Occipital lobe (tissue), 2 donors: ENCODE data around the gene SPTLC3. TPM values are rescaled to one million over a fixed set of nuclear protein-coding genes. Genes with fewer than 3 reads are reported as not detected.

Experiments used
- DNase-seq: peaks from one replicate; lab custom pipeline; 2025; lab: John Stamatoyannopoulos, UW
- total RNA-seq: library from RNA; depleted of rRNA; stranded (reverse); fragments of >200 nt; gene quantifications from one replicate; pipeline ENCODE4 v1.2.3, GENCODE V29; 2014

The SPTLC3 gene
- total RNA-seq, 1 donor from 2014 or later = 1.1 TPM

DNA sequence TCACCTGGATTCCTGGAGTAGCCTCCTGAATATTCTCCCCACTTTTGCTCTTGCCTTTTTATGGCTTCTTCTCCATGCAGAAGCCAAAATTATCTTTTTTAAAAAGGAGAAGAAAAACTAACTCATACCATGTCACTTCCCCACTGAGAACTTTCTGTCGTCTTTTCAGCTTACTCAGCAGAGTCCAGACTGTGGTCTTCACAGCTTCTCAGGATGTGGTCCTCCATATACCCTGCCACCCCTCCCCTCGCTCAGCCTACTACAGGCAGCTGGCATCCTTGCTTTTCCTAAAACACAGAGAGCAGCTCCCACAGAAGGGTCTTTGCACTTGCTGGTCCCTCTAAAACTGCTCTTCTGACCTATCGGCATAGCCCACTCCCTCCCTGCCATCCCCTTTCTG is 122.9 kb downstream of the SPTLC3 start:
- DNase-seq = no peak

DNA sequence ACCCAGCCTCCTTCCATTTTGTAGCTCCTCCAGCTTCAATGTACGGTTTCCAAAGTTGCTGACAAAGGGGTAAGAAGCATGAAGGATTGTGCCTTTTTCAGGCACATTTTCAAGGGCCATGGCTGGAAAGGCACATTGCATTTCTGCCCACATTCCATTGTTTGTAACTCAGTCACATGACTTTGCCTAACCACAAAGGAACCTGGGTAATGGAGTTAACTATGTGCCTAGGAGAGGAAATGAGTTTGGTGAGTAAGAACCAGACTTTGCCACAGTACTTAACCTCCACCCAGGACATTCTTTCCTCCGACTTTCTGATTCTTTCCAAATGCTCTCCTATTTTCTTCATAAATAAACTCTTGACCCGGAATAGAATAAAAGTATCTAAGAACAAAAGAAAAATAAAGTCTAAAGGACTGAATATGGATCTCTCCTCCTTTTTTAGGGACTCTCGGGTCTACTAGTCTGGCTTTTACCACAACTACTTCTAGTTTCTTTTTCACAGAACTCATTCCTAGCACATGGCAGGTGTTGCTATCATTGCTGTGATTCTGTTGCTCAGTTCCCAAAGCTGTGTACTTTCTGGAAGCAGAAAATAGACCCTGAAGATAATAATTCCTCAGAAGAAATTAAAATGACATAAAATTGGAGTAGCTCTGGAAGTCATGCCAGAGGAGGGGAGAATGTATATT is 130.8 kb downstream of the SPTLC3 start:
- no peak for DNase-seq

DNA sequence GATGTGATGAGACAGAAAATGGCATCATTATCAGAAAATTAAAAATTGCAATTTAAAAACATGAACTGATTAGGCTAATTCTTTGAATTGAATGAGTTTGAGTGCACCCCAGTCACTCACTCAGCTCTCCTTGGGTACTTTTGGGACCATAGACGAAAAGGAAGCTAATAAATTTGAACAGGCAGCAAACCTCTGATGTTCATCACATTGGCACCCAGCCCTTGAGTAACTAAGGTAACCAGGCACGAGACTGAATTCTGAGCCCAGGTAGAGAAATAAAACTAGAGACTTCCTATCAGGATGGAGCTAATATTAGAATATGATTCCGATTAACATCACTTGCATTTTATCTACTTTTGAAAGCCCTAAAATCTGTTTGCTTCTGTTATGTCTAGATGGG is 131.4 kb downstream of the SPTLC3 start:
- DNase-seq = no peak

DNA sequence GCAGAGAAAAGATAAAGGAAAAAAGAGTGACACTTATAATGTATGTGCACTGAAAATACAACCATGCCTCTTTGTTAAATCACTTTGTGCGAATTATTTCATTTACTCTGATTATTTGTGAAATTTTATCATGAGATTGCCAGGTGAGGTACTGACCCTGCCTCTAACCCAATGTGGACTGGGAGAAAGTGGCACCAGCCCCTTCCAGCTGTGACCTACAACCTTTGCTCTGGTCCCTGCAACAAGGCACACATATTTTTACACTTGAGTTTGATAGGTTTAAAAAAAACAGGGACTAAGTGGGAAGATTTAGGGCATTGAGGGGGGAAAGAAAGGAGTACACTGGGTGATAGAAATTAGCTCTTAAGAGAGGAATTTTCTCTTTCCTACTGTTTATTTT is 132.0 kb downstream of the SPTLC3 start:
- no peak for DNase-seq

DNA sequence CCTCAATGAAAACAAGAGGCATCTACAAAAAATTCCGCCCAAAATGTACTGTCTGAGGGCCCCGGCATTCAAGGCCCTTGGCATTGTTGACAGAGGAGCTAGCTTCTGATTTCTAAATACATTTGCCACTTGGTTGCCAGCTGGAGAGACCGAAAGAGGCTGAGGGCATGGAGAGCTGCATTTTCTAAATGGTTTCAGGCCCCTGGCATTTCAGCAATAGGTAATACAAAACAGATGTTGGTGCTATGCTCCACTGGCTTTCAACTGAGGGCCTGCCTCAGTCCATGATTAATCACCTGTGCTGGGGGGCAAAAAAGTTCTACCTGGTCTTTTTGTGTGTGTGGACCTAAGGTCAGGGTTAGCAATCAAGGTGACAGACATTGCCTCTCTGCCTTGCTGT is 132.8 kb downstream of the SPTLC3 start:
- DNase-seq = no peak

DNA sequence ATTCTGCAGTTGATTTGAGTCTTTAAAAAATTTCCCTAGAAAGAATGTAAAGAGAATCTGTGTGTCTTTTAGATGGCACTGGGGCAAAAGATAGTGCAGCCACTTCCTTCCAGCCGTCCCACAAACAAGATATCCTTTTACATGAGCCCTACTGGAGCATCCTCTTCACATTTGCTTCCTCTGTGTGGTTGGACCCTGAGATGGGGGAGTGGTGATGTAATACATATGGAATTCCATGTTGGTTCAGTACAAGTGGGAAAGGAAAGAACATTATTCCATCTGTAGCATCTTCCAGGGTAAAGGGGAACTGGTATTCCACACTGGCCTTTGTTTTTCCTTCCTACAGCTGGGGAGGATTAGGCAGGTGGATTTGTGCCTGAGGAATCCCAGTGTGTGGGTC is 133.4 kb downstream of the SPTLC3 start:
- DNase-seq = no peak

DNA sequence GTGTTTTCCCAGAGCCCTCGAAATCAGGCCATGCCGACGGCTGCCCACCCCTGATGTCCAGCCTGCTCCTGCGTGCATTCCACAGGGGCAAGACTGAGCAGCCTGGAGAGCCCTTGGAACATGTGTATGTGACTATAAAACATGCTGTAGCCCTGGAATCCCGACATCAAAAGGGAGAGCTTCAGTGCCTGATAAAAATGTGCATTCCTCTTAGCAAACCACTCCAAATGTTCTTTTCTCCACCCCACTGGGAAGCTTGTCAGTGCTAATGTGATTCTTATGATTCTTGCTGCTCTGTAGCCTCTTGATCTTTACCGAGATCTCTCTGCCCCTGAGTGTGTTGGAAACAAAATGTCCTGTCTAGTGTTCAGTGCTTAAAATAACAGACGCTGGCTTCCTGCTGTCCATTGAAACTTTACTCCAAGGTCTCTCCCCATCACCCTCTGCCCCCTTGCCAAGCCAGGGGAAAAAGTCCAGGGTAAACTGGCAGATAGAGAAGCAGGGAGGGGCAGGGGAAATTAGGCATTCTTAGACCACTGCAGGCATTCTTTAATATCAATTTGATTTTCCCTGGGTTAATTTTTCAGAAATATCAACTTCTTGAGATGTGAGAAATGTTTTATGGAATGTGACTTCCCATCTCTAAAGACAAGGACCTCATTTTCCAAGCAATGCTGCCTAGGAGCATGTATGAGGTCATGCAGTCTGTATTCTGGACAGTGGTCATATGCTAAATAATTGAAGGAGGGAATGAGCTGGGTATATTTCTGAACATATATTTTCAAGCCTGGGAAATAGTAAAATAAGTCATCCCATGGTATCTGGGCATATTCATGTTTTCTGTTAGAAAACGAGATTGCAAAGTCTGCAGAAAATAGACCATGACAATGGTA is 138.5 kb downstream of the SPTLC3 start:
- no peak for DNase-seq

DNA sequence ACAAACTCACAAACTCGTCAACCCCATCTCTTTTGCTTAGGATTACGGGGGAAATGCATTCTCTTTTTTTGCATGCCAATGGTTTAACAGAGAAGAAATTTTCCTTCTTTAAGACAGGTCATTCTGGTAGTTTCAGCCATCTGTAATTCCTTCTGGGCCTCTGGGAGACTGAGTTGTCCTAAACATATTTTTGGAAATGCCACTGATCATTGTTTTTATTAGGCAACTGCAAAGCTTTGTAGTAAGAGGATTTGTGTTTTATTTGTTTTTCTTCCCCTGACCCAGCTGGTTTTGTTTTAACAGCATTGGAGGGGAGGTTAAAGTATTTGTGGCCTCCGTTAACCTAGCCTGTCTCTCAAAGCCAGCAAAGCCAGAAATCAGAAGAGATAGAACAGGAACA is 139.2 kb downstream of the SPTLC3 start:
- DNase-seq = no peak

DNA sequence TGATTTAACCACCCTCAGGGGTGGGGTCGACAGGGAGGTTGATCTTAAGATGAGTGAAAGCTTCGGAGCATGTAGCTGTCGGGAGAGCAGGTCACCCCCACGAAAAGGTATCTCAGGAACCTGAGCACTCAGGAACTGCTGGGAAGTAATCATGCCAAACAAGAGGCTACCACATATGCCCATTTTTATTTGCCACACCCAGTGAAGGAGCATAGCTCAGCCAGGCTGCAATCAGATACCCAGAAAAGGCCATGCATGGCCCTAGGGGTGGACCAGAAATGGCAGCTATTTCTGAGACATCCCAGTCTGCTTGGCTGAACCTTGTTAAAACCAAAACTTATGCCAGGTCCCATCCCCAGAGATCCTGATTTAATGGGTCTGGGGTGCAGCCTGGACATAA is 139.6 kb downstream of the SPTLC3 start:
- DNase-seq = no peak

DNA sequence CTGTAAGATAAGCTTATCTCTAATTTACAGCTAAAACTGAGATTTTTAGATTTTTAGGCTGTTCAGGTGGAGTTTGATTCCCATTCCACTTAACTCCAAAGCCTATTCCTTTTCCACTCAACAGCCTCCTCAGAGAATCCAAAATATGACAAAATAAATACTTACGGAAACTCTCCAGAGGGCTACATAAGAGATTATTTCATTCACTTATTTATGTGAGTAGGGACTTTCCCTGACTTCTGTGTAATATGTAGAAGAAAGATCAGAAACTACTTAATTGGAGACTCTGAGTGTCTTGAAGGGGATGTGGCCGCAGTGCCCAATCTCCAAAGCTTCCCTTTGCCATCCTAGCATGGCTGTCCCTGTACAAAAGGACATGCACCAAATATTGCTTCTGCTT is 140.2 kb downstream of the SPTLC3 start:
- DNase-seq = no peak

DNA sequence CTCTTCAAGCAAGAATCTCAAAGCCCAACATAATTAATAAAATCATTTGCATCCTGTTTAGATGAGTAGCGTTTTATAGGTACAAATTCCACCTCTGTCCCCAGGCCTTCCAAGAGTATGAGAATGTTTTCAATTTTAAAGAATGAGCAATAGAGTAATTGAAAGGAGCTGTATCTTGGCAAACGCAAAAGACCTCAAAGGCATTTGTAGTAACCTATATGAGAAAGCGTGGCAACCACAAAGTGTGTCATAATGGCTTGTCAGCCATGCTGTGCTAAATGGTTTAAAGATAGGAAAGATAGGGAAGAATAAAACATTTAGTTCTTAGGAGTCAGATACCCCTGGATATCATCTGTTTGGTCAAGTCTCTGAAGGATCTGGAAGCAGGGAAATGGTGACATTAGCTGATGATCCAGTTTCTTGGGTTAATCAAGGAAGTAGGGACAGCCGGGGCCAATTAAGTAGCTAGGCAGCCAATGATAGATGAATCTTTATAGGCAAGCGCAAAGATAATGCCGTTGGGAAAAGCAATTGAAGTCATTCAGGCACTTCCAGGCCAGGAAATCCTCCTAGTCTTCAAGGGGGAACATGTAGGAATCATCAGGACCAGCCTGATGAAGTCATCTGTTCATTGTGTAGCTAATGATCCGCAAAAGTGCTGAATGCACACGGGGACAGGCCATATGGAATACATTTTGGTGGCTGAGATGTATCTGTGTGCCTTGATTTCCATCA is 140.8 kb downstream of the SPTLC3 start:
- no peak for DNase-seq

DNA sequence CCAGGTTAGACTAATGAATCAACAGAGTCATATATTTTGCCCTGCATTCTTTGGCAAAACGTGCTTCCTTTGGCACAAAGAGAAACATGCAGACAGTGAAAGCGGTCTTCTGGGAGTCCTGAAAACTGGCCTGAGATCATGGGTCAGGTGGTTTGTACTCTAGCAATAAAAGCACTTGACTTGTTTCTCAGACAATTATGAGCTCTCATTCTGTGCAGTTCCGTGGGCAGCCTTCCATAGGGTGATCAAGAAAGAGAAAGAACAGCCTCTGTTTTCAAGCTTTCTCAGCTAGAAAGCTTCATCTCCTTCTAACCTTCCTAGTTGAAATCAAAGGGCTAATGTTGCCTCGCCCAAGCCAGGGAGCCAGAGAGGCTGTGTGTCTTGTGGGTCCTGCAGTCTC is 149.6 kb downstream of the SPTLC3 start:
- DNase-seq = no peak

DNA sequence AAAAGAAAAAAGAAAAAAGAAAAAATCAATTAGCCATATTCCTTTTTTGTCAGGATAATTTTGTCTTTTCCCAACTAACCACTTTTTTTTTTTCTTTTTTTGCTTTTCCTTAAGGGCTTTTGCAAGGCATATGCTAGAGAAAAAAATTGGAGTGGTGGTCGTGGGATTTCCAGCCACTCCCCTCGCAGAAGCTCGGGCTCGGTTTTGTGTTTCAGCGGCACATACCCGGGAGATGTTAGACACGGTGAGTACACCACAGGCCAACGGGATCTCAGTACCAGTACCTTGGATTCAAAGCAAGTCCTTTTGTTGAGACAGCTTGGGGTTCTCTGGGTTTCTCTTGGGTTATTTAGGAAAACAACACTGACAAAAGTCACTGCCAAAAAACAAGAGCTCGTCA is 151.1 kb downstream of the SPTLC3 start:
- no peak for DNase-seq

DNA sequence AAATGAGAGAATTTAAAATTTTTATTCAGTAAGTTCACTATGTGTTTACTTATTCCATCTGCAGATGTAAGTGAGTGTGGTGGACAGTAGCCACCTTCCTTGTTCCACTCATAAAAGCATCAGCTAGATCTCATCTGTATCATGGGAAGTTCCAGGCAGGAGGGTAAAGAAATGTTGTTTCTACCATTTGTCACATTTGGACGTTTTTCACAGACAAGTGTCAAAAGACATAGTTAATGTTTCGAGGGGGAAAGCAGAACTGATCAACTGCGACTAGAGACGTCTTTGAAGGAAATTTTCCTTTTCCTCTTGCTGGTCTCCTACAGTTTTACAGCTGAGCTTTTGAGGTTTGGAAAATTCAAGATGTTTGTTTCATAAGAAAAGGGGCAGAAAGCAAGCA is 156.4 kb downstream of the SPTLC3 start:
- no peak for DNase-seq

DNA sequence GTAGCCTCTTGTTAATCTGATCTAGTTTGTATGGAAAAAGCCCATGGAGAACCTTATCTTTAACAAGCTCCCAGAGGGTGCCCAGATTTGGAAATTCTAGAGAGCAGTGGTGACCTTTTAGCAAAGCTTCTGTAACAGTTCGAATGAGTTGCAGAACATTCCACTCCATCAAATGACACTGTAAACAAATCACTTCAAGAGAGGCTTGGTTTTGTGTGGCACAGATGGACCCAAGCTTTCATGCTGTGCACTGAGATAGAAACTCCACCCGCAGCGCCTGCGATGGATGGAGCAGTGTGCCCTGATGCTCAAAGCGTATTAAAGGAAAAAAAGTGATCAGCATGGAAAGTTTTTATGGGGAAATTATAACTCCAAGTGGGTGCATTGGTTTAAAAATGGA is 157.2 kb downstream of the SPTLC3 start:
- no peak for DNase-seq

DNA sequence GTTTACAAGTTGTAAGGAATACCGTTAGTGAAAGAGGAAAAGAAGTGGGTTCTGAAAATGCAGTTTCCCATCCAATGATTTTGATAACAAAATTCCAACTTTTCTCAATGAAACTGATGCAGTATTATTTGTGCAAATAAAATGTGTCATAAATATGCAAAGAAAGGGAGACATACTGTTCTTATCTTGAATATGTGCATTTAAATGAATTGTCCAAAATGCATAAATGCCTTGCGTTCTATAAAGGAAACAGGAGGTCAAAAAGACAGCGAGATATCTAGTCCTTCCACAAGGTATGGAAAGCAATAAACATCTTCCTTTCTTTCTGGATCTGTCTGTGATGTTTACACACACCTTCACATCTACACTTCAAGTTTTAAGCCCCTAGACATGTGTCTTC is 157.7 kb downstream of the SPTLC3 start:
- no peak for DNase-seq

DNA sequence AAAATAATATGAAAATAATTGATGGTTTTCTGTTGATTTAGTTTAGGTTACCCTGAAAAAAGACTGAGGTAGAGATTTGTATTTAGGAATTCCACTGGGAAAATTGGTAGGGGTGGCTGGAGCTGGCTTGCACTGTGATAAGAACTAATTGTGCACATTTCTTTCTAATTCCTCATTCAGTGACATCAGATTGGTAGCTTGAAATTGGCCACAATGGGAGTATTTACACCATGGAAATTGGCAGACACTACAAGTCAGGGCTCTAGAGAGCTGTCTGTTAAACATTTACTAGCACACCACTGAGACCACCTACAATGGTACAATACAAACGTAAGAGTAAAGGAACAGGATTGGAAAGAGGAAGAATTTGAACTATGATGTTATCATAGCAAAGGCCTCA is 160.3 kb downstream of the SPTLC3 start:
- no peak for DNase-seq

DNA sequence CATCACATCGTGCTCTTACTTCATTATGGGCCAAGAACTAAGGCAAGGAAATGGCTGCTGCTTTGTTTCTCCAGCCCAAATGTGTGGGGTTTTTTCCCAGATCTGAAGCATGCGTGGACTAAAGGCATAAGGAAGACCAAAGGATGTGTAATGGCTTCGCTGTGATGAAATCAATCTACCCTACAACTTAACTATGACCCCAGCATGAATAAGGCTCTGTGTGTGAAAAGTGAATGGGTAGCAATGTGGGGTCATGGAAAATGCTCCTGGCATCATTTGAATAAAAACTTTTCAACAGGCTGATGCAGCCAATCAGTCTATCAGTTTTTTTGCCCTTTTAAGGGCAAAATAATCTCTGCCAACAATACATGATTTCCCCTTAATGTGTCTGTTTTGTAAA is 162.0 kb downstream of the SPTLC3 start:
- DNase-seq = no peak

DNA sequence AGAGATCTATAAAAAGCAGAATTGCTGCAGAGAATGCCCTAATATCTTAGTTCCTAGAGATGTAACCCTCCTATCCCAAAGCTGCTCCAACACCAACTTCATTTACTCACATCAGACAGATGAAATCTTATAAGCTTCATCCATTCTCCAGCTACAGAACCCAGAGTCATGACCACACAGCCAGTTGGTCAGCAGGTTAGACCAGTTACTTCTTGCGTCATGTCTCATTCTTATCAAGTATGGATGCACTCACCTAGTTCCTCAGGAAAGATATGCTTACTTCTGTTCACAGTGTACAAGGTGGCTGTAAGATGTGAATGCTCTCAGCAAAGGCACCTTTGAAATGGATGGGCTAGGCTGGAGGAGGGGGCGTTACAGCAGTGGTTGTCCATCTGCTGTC is 164.4 kb downstream of the SPTLC3 start:
- DNase-seq = no peak

DNA sequence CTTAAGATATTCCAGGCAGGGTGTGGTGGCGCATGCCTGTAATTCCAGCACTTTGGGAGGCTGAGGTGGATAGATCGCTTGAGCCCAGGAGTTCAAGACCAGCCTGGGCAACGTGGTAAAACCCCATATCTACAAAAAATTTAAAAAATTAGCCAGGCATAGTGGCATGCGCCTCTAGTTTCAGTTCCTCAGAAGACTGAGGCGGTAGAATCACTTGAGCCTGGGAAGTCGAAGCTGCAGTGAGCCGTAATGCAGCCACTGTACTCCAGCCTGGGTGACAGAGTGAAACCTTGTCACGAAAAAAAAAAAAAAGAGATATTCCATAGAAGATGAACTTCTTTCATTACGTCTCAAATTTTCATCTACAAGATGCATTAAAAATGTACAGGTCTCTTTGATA is 165.6 kb downstream of the SPTLC3 start:
- DNase-seq = no peak

DNA sequence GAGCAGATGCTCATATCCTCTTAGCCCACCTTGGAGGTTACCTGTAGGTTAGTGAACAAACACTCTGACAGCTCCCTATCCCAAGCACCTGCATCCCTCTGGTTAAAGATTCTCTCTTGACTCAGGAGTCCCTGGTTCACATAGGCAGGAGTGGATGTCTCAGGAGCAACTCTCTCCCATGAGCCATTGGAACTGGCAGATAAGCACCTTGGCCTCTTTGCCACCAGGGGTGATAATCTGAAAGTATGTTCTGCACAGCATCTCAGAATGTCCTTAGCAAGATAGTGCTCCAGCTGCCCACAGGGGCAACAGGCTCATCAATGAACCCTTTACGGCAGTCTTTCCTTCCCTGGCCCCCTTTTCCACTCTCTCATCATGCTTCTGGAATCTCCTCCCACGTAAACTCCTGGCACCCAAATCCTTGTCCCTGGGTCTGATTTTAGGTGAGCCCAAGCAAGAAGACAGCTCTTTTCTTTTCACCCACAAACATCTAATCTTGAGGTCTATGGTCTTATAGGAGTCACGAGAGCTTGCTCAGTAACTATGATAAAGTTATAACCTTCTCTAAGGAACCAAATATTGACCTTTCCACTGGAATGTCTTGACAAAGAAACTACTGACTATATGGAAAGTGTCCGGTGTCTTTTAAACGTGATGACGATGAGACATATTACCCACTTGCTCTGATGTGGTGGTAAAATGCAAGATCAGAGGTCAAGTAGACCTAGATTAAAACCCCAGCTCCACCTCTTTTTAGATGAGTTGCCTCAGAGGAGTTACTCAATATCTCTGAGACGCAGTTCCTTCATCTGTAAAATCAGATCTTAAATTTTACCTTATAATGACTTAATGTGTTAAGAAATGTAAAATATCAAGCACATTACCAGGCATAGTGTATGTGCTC is 172.5 kb downstream of the SPTLC3 start:
- no peak for DNase-seq
